Lower lobe of right lung (tissue), 2 donors: ENCODE results near the gene KIAA0513. TPM values are rescaled to one million over a fixed set of nuclear protein-coding genes. Genes with fewer than 3 reads are reported as not detected.
"Not testable (repeated sequence)": the region's sequence is repeated elsewhere in the genome, so short reads cannot be mapped to it uniquely, and the experiment has no call there.

Experiments used
- ATAC-seq, 2 donors: fragments of 200-7000 bp; cut with Tn5 transposase; one replicate each; pipeline ENCODE4 v1.9.1; 2020 to 2022; ENCODE audit warnings: mild to moderate bottlenecking in 2 of 2, moderate library complexity in 2 of 2
- DNase-seq: peaks from one replicate; pipeline ENCODE4 v3.0.0-alpha.2; 2020
- H3K27ac ChIP-seq: fragments of 200-600 bp; one replicate; pipeline ENCODE4 v1.8.0; 2022
- H3K27me3 ChIP-seq: fragments of 200-600 bp; one replicate; pipeline ENCODE4 v1.8.0; 2022; ENCODE audit warnings: low read depth
- H3K36me3 ChIP-seq: fragments of 200-600 bp; one replicate; pipeline ENCODE4 v1.8.0; 2022; ENCODE audit warnings: mild to moderate bottlenecking
- H3K4me1 ChIP-seq: fragments of 200-600 bp; one replicate; pipeline ENCODE4 v1.8.0; 2022
- H3K4me3 ChIP-seq: fragments of 200-600 bp; one replicate; pipeline ENCODE4 v1.8.0; 2022; ENCODE audit warnings: mild to moderate bottlenecking
- H3K9me3 ChIP-seq: fragments of 200-600 bp; one replicate; pipeline ENCODE4 v1.8.0; 2022
- CTCF ChIP-seq: fragments of 200-600 bp; IDR thresholded peaks from one replicate; pipeline ENCODE4 v1.8.0; 2022; ENCODE audit warnings: antibody characterized with exemption, mild to moderate bottlenecking
- intact Hi-C: fragments of 100-400 bp; cut with DNase I; formaldehyde crosslinking; loops from one replicate; pipeline ENCODE4 v1.11.0; 2022
- total RNA-seq: library from RNA; stranded (reverse); fragmentation: NEBNext Ultra II Directional; extraction: Animal tissue kit (Norgen Biotek cat#: 25700); gene quantifications from one replicate; pipeline ENCODE4 v1.2.1, GENCODE V29; 2021
- donor health status: DM: no; HTN: yes; CAD: no; lungs with severe emphysema.

Gene KIAA0513
- total RNA-seq, 1 donor from 2014 or later = 31.1 TPM

- no peak overlapping the region for H3K4me3 ChIP-seq
- no peak for TF ChIP-seq CTCF
- no peak overlapping the region for H3K27ac ChIP-seq
- H3K9me3 ChIP-seq = no peaks in the 10 kb centered on the region
- intact Hi-C loops = no loop called here
- no peaks in the 10 kb centered on the region for H3K36me3 ChIP-seq
- H3K4me1 ChIP-seq = peaks cover 28% of the 10 kb centered on the region
- DNase-seq (no peak), ATAC-seq (no peak)
- H3K27me3 ChIP-seq = no peaks in the 10 kb centered on the region
Observed at GRCh38 chr16:85048921-85049562, 21.4 kb downstream of the KIAA0513 start.

DNA sequence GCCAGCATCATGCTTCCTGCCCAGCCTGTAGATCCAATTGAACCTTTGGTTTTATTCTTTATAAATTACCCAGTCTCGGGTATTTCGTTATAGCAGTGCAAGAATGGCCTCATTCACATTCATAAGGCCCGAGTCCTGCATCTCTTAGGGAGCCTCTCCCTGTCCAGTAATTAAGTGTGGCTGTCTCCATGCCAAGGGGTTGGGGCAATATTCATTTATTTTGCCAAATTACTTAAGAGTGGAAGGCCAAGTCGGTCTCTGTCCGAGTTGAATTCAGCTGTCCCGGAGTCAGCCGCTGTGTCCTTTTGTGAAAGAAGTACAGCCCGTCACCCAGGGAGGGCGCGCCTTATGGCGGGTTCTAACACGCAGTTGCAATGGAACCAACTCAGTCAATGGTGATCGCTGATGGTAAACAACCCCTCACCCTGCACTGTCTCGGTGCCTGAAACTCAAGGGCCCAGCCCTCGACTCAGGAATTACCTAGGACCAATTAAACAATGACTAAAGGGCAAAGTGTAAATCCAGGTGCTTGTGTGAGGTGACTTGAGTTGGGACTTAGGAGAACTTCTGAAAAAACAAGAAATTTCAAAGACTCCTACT is 22.2 kb downstream of the KIAA0513 start:
- Histone ChIP-seq H3K4me1 (peaks cover 33% of the 10 kb centered on the region), H3K27me3 (no peaks in the 10 kb centered on the region), H3K9me3 (no peaks in the 10 kb centered on the region), H3K4me3 (no peak overlapping the region), H3K27ac (no peak overlapping the region), H3K36me3 (no peaks in the 10 kb centered on the region)
- no peak for TF ChIP-seq CTCF
- ATAC-seq = peak in 1 of 2 donors; percentile 13
- DNase-seq = no peak
- intact Hi-C loops = no loop called here

DNA sequence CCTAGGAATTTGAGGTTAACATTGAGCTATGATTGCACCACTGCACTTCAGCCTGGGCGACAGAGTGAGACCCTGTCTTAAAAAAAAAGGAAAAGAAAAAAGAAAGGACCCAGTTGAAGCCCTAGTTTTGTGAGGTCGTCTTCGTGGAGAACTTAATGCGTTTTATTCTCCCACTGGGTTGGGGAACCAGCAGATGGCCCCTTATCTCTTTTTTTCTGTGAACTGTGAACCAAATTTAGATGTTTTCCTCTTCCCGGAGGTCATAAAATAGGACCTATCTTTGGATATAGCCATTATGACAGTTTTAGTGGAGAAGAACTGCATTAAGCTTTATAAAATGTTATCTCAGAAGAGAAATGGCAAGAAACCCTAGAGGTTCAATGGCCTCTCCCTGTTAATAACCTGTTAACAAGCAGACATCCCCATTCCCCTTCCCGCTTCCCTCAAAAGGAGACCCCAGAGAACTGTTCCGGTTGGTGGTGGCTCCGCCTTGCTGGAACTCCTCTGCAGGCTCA is 23.5 kb downstream of the KIAA0513 start:
- H3K36me3 ChIP-seq = no peaks in the 10 kb centered on the region
- no peak for TF ChIP-seq CTCF
- no peak overlapping the region for H3K4me3 ChIP-seq
- peaks cover 41% of the 10 kb centered on the region for H3K4me1 ChIP-seq
- no peaks in the 10 kb centered on the region for H3K9me3 ChIP-seq
- no peak overlapping the region for H3K27ac ChIP-seq
- H3K27me3 ChIP-seq = no peaks in the 10 kb centered on the region
- intact Hi-C loops = no loop called here
- ATAC-seq = no peak
- DNase-seq = no peak

DNA sequence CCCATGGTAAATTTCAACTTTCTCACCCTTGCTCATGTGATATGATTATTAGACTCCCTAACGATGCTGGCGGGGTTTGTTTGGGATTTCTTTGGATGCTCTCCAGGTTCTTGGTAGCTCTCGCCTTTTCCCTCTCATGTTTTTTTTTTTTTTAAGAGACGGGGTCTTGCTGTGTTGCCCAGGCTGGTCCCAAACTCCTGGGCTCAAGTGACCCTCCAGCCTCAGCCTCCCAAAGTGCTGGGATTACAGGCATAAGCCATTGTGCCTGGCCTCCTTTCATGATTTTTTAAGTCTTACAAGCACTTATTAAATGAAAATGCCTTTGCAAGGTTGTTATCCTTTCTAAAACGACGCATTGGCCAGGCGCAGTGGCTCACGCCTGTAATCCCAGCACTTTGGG is 24.1 kb downstream of the KIAA0513 start:
- peaks cover 41% of the 10 kb centered on the region for H3K4me1 ChIP-seq
- no peak for TF ChIP-seq CTCF
- ATAC-seq = no peak

GRCh38 chr16:85052536-85052935 is 24.9 kb downstream of the KIAA0513 start:
- H3K4me1 ChIP-seq = peaks cover 38% of the 10 kb centered on the region
- no peak for TF ChIP-seq CTCF

More for the DNA sequence above, 24.1 kb downstream of the KIAA0513 start:
- no peak for DNase-seq
- Histone ChIP-seq H3K27me3 (no peaks in the 10 kb centered on the region), H3K27ac (no peak overlapping the region), H3K9me3 (no peaks in the 10 kb centered on the region), H3K36me3 (no peaks in the 10 kb centered on the region), H3K4me3 (no peak overlapping the region)
- intact Hi-C loops = no loop called here

GRCh38 chr16:85054321-85054720 is 26.7 kb downstream of the KIAA0513 start:
- DNase-seq, H3K36me3 ChIP-seq, H3K9me3 ChIP-seq, H3K4me3 ChIP-seq, H3K27me3 ChIP-seq, ATAC-seq, intact Hi-C loops: not testable (repeated sequence)
- Histone ChIP-seq H3K27ac (peak overlapping the region; percentile 85), H3K4me1 (peaks cover 31% of the 10 kb centered on the region)

More at GRCh38 chr16:85052536-85052935, 24.9 kb downstream of the KIAA0513 start:
- ATAC-seq (no peak), DNase-seq (no peak)
- Histone ChIP-seq H3K27me3 (no peaks in the 10 kb centered on the region), H3K36me3 (peaks cover 1% of the 10 kb centered on the region), H3K9me3 (no peaks in the 10 kb centered on the region), H3K4me3 (no peak overlapping the region), H3K27ac (no peak overlapping the region)
- intact Hi-C loops = no loop called here
